Measurements from ENCODE around the gene STX16.
"Not testable (repeated sequence)": the region's sequence is repeated elsewhere in the genome, so short reads cannot be mapped to it uniquely, and the experiment has no call there.

STX16 gene

DNA sequence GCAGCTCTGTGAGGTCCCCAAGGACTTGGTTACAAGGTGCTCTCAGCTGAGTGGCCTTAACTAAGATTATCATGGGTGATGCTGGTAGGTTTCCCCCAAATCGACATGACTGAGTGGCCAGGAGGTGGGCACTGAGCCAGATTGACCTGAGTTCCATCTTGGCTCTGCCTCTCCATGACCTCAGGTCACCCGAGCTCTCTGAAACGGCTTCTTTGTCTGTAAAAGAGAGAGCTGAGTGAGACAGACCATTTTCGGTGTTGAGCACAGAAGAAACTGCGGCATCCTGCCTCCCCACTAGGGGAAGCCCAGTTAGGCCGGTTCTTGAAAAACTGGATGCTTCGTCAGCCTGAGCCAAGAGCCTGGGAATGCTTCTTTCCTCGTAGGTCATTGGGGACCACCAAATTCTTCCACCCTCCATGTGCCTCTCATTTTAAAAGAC, 14.1 kb upstream of the STX16 start:
- DNase-seq (no peak), ATAC-seq (no peak)

DNA sequence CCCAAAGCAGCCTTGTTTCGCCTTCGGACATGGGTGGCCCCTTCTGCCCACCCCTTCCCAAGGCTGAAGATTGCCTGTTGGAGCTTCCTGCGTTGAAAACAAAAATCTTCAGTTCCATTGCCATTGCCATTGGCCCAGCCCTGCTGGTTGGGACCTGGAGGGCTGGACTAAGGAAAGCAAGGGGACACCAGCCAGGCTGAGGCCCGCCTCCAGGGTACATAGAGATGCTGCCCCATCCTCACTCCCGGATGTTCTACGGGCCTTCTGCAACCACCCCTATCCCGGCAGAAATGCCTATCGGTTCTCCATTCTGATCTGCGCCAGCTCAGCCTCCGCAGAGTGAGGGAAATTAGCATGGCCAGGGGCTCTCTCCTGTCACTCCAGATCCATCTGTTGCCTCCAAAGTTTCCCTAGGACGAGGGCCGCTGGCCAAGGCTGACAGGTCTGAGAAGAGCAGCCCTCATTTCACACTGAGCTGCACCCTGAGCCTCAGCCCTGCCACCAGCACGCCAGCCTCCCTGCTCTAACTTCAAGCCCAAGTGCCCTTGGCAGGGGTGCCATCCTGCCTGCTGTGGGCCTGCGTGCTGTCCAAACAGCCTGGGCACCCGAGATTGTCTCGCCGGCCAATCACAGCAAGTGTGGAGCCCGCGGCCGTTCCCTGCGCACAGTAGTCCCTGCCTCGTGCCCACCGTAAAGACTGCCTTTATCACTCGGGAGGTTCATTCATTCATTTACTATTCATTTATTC, 13.4 kb upstream of the STX16 start:
- ATAC-seq, result no peak

DNA sequence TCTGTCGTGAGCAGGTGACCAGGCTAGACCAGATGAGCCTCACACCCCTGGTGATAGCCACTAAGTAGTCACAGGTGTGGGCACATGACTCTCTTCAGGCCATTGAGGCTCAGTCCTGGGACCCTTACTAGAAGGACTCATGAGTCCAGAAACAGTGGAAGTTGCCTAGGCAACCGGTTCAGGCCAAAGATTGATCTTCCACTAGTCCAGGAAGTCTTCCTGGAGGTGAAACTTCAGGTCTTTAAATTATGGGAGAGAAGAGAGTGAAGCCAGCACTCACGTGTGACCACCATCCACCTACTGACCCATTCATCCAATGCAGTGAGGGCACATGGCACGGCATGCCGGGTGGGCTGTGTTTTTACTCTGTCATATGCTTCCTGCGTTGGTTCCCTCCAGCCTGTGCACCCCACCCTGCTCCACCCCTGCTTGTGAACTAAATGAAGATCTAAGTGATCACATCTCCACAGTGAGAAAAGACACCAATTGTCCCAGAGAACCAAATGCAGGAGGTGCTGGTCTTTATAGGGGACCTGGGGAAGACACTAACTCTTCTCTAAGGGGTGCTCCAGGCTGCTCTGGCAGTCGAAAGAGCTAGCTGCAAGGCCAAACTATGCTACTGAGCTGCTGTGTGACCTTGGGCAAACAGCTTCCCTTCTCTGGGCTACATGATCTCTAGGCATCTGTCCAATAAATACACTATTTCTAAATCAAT, 12.5 kb upstream of the STX16 start:
- ATAC-seq (no peak), DNase-seq (no peak)

More for the DNA sequence above, 13.4 kb upstream of the STX16 start:
- no peak for DNase-seq

DNA sequence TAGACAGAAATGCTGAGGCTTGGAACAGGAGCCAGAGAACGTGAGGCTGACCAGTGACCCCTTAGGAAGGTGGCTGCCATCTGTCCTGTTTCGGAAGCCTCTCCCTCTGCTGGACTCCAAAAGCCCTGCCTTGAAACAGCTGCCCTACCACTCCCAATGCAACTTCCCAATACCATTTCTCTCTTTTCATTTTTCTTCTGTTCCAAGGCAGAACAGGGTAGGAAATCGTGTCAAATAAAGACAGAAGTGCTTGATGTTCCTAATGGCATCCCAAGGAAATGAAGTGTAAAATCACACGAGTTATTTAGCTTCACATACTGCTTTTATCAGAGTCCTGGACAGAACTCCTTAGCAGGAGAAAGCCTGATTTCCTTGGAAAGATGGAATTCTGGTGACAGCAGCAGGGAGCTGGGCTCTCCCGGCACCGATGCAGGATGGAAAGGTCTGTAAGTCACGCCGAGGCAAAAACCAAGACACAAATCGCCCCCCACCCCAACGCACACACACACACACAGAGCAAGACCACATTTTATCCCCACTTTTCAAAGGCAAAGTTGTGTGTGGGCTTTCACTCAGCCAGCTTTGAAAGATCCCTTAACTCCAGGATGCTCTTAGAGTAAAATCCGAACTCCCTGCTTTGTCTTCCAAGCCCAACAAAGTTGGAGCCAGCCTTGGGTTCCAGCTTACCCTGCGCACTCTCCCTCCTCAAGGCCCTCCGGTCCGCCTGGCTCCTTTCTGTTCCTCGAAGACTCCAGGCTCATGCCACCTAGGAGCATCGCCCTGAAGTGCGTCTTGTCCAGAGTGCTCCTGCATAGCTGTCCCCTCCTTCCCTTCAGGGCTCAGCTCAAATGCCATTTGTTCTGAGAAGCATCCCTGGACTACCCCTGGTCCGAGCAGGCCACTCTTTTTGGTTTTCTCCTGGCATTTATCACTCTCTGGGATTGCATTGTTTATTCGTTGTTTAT, 11.6 kb upstream of the STX16 start:
- no peak for ATAC-seq
- no peak for DNase-seq

DNA sequence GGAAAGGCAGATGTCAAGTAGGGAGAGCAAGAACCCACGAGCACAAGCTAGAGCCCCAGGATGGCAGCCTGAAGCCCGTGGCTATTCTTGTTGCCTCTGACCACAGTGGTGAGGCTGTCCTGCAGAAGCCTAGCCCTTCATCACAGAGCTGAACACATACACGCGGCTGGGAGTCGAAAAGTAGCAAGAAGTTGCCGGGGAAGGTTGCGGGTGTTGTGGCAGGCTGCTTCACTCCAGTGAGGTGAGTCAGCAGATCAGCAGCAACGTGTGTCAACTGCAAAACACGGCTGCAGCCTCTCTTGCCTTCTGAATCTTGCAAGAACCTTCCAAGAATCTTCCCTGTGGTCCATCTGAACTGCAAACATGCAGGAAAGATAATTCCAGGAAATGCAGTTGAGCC, 10.6 kb upstream of the STX16 start:
- no peak for ATAC-seq
- DNase-seq, result no peak

DNA sequence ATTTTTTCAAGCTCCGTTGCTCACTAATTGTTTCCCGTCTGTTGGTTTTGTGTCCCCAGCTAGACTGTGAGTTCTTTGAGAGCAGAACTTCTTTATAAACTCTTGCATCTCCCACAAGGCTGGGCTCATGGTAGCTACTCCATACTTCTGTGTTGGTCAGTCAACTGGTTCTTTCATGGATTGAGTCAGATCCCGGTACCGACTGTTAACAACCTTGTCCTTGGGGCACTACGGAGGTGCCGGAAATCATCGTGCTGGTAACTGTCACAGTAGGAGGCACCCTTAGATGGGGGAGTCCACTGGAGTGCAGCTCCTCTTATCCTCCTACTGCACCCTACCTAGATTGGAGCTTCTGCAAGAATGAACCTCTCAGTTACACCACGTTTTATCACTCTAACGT, 8.6 kb upstream of the STX16 start:
- no peak for DNase-seq
- ATAC-seq, result no peak

DNA sequence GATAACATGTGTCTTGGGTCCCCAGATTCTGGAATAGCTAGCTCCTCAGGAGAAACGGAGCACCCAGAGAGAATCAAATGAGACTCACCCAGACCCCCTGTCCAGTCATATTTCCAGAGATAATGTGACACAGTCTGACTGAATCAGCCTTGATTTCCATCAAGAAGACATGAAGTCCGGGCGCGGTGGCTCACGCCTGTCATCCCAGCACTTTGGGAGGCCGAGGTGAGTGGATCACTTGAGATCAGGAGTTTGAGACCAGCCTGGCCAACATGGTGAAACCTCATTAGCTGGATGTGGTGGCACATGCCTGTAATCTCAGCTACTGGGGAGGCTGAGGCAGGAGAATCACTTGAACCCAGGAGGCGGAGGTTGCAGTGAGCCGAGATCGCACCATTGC, 8.2 kb upstream of the STX16 start:
- not testable (repeated sequence) for ATAC-seq, DNase-seq

DNA sequence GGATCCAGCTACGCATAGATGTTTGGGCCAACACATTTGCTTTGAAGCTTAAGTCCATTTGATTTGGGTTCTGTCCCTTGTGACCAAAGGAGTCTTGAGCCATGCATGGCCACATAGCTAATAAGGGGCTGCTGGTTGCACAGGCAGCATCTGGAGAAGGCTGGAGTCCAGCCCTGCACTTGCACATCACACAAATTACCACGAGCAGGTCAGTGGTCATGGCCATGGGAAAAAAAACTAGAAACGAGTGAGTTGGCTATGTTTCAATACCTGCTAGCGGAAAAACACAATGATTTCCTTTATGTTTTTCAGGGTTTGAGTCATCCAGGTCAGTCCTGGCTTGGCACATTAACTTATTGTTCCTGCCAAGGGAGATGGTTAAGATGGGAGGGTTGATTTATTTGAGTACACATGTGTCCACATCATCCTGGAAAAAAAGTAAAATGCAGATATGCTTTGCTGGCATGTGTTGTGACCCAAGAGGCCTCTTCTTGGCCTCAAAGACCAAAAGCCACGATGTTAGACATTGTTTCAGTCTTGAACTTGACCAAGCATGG, 5.6 kb upstream of the STX16 start:
- DNase-seq, result peak; percentile 2
- no peak for ATAC-seq

DNA sequence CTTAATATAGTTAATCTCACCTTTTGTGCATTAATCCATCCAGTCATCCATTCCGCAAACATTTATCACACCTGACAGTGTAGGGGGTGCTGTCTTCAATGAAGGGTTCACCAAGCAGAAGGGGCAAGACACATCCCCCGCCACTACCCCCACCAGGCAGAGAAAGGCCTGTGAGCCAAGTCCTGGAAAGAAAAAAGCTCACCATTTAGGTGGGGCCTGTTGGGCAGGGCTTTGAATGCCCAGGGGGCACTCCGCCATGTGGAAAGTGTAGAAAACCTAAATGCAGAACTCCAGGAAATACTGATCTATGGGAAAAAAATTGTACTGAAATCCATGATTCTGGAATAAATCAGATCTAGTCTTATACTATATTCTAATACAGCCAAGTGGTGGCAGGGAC, 4.8 kb upstream of the STX16 start:
- ATAC-seq (no peak), DNase-seq (no peak)

DNA sequence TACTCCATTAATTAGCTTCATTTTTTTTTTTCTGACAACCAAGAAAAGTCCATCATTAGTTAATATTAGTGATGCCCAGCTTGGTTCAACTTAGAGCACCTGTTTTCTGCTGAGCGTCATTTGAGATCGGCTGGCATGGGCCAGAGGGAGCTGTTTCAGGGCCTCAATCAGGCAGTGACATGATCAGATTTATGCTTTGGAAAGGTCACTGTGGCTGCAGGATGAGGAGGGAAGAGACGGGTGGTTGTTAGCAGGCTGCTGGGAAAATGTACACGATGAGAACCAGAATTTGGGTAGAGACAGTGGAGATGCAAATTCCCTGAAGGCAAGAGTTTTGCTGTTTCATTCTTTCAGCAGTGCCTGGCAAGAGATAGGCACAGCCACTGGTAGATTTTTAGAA, 4.4 kb upstream of the STX16 start:
- no peak for ATAC-seq
- DNase-seq, result no peak

DNA sequence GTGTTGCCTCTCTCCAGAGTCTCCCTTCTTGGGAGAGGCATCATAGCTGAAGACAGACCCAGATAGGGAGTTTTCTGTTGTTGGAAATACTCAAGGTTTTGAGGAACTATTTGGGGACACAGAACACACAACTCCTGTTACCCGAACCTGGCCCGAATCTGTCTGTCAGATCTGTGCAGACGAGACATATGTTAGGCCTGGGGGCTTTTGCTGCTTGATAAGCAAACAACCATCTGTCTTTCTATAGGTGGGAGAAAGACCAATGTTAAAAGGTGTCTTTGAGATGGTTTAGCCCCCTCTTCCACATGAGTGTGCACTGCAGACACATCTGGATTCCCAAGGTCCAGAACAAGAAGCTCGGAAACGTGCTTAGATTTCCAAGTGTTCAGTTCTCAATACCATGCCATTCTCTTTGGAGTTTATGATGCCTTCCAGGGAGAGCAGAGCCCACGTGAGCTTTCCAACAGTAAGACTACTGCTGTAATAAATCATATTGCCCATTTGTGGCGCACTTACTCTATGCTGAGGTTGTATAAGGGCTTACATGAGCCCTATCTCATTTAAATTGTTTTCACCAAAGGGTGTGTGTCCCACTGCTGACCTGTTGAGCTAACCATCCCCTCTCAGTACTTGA, 3.8 kb upstream of the STX16 start:
- ATAC-seq (no peak), DNase-seq (no peak)

DNA sequence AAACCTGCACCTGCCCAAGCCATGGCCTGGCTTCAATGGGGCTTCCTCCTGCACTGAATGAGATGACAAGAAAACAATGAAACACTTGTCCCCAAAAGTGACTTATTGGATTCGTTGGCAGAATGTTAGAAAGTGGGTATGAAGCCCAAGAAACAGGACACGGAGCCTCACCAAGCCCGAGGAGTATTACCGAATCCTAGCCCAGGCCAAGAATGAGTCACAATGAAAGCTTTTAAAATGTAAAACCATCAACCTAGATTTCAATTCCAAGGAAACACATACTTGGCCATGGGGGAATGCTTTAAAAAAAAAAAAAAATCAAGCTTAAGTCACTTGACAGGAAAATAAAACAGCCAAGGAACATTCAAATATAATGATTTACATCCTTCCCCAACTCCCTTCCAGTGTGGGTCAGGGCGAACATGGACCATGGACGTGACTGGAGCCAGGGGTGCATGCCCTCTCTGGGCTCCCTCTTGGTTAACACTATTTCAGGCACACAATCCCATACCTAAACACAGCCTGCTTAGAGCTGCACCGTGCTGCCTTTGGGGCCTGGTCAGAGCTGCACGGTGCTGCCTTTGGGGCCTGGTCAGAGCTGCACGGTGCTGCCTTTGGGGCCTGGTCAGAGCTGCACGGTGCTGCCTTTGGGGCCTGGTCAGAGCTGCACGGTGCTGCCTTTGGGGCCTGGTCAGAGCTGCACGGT, 3.1 kb upstream of the STX16 start:
- DNase-seq (no peak), ATAC-seq (no peak)

DNA sequence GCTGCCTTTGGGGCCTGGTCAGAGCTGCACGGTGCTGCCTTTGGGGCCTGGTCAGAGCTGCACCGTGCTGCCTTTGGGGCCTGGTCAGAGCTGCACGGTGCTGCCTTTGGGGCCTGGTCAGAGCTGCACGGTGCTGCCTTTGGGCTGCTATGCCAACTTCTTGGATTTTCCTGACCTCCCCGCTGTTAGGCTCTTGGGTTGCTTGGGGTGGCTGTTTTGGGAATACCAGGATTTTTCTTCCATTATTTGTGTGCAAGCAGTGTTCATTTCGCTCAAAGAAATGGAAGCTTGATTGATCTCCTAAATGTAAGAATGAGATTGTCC, 2.6 kb upstream of the STX16 start:
- ATAC-seq, DNase-seq: not testable (repeated sequence)

DNA sequence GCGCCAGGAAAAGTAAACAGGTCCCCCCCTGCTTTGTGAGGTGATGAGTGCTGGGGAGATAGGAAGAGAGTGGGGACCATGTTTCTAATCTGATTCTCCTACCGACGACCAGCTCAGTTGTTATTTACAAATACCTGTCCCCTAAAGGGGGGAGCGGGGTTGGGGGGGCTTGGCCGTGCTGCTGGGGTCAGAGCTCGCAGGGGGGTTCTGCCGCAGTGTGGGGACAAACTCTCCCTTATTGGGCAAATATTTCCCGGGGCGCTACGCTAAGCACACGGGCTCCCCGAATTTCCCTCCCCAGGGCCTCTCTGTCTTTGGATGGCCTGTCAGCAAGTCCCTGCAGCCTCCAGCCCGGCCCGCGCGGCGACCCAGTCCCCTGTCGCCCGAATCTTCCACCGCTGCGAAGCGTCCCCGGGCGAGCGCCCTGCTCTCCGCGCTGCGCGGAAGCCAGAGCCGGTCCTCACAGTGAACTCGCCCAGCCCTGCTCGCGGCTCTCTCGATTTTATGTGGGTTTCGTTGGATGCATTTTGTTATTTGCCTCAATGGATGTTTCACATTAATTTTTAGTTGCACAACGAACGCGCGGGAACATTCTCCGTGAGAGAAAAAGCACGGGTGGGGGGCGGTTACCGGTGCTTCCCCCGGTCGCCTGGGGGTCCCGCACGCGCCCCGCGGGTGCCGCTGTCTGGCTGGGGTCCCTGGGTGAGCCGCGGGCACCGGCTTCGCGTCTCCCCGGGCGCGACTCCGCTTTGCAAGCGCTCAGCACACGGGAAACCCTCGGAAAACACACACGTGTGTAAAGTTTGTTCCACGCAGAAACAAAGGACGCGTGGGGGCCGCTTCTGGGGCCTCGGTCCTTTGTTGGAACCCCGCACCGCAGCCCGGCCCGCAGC, 1.5 kb upstream of the STX16 start:
- peak; percentile 45 for DNase-seq
- ATAC-seq, result no peak

DNA sequence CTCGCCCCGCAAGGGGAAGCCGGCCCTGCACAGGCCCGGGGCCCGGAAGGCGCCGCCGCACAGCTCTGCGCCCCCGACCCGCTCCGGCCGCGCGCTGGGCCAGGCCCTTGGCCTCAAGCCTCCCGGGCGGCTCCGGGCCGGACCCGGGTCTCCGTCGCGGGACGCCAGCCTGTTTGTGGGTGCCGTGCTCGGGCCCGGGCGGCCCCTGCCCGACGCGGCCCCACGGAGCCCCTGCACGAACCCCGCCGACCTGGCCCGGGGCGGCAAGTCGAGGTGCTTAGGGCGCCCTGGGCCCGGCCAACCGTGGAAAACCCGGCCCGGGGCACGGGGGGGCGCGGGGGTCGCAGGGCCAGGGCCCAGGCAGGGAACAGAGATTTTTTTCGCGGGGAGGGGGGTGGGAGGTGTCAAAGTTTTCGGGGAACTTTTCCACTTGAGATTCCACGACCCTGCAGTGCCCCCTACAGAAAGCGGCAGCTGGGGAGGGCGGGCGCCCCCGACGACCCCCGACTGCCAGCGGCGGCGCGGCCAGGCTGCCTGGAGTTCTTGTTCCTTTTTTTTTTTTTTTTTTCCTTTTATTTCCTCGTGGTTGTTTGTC, 805 bp upstream of the STX16 start:
- DNase-seq, result peak; percentile 64
- peak; percentile 7 for ATAC-seq

DNA sequence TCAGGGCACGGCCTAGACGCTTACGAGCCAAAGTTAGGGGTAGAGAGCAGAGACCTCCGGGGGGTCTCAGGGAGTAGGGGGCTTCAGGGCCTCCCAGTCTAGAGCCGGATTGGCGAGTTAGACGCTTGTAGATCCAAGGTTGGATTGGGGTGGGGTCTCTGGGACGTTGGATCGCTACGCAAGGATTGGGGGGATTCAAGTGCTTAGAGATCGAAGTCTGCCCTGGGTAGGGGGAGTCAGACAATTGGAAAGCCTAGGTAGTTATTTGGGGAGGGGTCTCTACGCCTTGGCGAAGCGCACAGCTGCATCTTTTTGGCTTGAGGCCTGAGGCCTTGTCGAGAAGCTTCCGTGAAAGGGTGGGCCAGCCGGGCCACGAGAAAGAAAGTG, 469 bp downstream of the STX16 start:
- ATAC-seq (no peak), DNase-seq (no peak)

DNA sequence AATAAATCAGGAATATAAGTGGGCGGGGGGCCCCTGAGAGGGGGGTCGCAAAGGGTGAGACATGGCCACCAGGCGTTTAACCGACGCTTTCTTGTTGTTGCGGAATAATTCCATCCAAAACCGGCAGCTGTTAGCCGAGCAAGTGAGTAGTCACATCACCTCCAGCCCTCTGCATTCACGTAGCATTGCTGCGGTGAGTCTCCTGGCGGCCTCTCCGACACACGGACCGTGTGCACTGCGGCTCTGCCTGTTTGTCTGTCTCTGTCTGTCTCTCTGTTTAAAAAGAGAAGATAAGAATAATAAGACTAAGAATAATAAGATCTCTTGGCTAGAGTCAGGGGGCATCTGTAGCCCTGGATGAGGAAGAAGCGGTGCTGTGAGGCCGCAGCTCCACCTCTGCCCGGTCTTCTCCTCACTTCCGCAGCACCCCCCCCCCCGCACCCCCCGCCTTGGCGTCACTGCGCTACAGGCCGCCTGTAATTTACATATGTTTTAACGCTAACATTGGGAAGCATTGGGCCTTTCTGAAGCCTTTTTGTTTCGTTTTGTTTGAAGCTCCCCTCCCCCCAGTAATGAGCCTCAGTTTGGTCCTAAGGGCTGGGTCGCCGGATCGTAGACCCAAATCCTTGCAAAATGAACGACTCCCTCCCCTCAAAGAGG, 993 bp downstream of the STX16 start:
- DNase-seq, result peak; percentile 55
- ATAC-seq, result peak; percentile 49

DNA sequence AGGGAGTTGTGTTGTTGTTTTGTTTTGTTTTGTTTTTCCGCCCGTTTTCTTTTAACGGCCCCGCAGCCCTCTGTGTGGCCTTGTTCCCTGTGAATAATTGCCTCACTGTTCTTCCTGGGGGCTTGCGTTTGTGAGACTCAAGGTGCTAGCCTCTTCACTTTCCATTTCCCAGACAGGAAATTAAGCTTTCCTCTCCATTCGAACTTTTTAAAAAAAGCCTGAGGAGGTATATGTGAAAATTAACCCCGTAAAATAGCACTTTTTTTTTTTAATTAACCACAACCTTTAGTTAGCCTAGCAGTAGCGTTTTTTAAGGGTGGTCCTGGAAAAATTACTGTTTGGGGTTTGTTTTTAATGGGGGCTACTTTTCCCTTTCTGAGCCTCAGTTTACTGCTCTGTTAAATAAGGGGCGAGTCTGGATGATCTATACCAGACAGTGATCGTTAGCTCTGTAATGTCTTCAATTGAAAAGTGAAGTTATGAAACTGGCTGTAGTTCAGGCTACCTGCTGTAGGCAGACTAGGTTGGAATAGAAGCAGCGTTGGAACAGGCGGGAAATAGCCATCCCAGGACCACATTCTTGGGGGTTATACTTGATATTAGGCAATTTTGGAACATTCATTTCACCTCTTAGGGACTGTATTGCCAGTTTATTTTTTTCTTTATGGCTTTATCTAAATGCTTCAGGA, 1.7 kb downstream of the STX16 start:
- DNase-seq (no peak), ATAC-seq (no peak)

DNA sequence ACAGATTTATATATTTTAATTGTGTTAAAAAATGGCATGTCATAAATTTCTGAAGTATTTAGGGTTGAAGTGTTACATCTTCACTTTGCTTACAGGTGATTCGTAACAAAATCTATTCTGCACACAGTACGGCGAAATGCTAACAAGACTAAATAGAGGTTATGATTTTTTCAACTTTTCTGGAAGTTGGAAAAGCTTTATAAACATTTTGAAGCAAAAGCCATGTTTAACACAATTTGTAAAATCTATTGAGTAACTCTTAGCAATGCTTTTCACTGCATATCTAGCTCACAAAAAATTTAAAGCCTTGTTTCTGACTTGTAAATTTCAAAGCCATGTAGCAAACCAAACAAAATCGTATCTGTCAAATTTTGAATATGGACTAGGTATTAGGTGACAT, 3.3 kb downstream of the STX16 start:
- ATAC-seq, result no peak
- DNase-seq, result no peak

Data from stimulated activated naive CD8-positive, alpha-beta T cell treated with anti-CD3 and anti-CD28 coated beads, Interleukin-15, Interleukin-2, amounts not matched to agents 100 U/mL and 50 U/mL, for 24 hours (primary cell).